Measurements from ENCODE around the gene ULK4.

DNA sequence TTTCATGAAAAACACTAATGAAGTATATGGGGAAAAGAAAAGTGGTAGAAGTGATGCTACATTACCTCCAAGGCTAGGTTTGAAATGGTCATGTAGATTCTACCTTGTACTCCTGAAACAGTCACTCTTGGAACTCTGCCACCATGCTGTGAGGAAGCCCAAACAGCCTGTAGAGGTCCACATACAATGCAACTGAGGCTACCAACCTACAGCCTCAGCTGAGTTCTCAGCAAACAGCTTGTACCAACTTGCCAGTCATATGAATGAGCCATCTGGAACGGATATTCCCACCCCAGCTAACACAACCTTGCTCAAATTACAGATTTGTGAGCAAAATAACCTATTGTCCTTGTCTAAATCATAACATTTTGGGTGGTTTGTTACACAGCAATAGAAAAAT lies 193.5 kb downstream of the ULK4 start:
- TF ChIP-seq, protein P1, sequence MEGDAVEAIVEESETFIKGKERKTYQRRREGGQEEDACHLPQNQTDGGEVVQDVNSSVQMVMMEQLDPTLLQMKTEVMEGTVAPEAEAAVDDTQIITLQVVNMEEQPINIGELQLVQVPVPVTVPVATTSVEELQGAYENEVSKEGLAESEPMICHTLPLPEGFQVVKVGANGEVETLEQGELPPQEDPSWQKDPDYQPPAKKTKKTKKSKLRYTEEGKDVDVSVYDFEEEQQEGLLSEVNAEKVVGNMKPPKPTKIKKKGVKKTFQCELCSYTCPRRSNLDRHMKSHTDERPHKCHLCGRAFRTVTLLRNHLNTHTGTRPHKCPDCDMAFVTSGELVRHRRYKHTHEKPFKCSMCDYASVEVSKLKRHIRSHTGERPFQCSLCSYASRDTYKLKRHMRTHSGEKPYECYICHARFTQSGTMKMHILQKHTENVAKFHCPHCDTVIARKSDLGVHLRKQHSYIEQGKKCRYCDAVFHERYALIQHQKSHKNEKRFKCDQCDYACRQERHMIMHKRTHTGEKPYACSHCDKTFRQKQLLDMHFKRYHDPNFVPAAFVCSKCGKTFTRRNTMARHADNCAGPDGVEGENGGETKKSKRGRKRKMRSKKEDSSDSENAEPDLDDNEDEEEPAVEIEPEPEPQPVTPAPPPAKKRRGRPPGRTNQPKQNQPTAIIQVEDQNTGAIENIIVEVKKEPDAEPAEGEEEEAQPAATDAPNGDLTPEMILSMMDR (IDR thresholded peaks at IDR 0.05; ENCODE audit: low read depth, low read length) = no peak
- no peak for TF ChIP-seq POLR2A (IDR thresholded peaks at IDR 0.05; ENCODE audit: extremely low read depth, insufficient read length)
- TF ChIP-seq, protein P2, sequence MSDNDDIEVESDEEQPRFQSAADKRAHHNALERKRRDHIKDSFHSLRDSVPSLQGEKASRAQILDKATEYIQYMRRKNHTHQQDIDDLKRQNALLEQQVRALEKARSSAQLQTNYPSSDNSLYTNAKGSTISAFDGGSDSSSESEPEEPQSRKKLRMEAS (IDR thresholded peaks at IDR 0.05; ENCODE audit: low read depth, low read length) = no peak
- TF ChIP-seq MYC (IDR thresholded peaks at IDR 0.05; ENCODE audit: low read depth, low read length) = no peak

All from NB4 (cell line).